Putamen (tissue), 1 donor: Measurements from ENCODE around the gene HTRA3.
"Not testable (repeated sequence)": the region's sequence is repeated elsewhere in the genome, so short reads cannot be mapped to it uniquely, and the experiment has no call there.

ENCODE experiments used
- DNase-seq: peaks from one replicate; pipeline ENCODE4 v3.0.0-alpha.2; 2016; ENCODE audit warnings: low spot score

The HTRA3 gene

DNA sequence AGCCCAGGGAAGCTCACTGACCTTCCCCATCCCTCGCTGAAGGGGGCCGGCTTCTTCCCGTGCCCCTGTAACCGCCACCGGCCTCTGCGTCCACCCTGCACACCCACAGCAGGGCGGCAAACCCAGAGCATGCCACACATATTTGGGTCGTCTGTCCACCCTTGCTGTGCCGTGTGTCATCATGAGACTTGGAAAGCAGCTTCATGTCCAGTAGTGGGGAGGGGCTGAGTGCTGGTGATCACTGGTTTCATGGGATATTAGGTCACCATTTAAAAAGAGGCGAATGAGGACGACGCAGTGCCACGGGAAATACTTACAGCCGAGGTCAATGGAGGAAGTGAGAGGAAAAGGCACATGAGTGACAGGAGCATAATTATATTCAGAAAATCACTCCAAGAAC lies 74.8 kb downstream of the HTRA3 start:
- no peak for DNase-seq

DNA sequence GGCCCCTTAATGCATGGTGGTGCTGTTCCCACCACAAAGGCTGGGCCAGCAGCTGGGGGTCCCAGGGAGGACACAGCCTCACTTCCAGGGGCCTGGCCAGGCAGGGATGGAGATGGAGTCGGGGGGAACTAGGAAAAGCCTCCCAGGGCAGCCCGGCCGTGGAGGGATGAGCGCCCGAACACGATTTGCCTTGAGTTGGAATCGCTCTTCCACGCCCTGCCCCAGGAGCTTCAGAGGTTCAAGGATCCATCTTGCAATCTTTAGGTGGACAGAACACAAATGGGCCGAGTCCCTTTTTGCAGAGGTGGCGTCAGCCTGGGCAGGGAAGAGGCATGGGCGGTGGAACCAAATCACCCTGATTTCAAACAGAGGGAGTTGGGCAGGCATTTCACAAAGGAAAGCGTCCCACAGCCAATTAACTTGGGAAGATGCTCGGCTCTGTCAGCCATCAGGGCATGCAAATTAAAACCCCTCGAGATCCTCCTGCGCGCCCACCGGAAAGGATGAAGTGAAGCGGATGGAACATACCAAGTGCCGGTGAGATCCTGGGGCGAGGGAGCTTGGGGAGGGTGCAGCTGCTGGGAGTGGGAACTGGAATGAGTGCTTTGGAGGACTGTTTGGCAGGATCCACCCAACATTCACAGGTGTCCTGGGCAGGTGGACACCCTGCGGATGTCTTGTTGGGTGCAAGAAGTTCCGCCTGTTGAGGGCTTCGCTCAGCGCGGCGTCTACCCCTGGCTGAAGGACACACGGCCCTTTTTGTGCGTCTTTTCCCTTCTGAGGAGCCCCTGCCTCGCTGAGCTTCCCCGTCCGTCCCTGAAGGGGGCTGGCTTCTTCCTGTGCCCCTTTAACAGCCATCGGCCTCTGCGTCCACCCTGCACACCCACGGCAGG lies 75.7 kb downstream of the HTRA3 start:
- DNase-seq: no peak

DNA sequence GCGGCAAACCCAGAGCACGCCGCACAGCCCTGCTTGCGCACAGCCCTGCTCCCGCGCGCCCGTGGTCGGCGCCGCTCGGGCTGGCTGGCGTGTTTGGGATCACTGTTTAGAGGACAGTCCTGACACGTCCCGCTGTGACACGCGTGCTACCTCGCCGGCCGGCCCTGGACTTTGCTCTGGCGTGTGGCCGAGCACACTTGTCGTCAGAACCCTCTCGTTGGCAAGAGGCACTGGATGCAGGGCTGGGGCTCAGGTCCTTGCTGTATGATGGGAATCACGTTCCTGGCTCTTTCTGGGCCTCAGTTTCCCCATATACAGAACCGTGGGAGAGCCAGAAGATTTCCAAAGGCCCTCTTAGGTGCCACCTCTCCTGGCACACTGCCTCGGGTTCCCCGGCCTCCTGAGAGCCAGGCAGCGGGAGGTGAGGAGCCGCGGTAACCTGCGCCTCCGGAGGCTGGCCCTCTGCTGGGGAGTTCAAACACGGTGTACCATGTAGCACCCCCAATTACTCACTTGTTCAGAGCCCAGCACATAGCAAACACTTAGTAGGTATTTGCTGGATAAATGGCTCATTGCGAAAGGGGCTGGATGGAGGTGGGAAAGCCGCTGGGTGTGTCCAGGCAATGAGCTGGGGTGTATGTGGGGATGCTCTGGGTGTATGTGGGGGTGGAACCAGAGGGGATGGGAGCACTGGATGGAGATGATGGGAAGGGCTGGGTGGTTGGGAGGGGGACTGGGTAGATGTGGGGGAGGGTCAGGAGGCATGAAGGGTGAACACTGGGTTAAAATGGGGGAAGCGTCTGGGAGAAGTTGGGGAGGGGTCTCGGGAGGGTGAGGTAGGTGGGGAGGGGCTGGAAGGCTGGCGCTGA lies 76.6 kb downstream of the HTRA3 start:
- DNase-seq: no peak

DNA sequence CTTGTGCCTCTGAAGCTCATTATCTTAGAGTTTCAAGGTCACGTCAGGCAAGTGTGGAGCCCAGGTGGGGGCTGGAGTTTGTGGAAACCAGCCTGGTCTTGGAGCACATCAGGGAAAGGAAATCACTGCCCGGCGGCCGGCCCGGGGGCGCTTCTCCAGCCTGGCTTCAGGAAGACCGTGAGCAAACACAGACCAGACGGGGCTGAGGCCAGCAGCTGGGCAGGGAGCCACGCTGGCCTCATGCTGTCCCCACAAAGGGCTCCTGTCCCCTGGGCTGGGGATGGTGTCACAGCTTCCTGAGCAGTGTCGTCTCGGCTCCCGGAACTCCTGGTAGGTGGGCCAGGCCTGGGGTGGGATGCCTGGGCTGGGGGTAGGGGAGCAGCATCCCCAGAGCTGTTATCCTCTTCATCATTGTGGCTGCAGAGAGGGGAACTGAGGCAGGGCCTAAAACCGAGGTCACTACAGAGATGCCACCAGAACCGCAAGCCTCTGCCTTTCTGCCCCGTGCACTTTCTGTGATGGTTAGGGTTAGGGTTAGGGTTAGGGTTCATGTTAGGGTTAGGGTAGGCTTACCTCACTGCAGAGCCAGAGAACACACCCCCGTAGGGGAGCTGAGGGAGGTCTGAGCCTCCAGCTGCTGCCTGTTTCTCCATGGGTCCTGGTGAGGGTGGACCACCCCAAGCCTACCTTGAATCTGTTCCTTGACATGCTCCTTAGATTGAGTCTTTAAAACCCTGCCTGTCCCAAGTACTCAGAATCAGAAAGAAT lies 77.5 kb downstream of the HTRA3 start:
- DNase-seq: peak; percentile 48

DNA sequence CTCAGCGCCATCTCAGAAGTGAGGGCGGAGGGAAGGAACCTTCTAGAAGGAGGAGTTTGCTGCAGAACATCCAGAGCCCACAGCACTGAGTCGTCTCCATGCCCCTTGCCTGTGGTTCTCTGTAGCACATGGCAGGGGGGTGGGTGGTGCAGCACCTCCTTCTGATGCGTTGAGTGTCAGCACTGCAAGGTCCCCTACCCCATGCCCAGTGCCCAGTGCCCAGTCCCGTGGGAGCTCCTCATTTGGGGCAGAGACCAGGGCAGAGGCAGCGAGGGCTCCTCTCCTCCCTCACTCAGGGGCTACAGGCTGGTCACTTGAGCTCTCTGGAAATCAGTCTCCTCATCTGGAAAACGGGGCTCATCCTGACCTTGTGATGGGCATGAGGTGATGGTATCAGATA lies 78.1 kb downstream of the HTRA3 start:
- no peak for DNase-seq

DNA sequence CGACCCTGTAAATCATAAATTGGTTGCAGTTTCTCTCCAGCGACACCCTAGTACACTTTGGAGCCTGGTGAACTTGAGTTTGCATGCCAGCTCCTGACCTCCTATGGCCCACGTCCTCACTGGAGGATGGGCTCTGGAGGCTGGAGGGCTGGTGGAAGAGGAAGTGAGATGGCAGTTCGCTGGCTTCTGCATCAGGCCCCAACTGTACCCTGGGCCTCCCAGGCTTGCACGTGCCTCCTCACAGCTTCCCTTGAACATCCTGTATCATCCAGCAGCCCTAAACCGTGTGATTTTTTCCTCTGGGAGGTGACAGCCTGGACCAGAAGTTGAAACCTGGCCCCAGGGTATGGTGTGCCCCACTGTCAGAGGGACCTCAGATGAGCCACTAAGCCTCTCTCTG lies 78.5 kb downstream of the HTRA3 start:
- no peak for DNase-seq

DNA sequence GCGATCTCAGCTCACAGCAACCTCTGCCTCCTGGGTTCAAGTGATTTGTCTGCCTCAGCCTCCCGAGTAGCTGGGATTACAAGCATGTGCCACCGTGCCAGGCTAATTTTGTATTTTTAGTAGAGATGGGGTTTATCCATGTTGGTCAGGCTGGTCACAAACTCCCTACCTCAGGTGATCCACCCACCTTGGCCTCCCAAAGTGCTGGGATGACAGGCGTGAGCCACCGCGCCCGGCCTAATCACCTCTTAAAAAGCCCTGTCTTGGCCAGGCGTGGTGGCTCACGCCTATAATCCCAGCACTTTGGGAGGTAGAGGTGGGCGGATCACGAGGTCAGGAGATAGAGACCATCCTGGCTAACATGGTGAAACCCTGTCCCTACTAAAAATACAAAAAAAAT lies 79.7 kb downstream of the HTRA3 start:
- not testable (repeated sequence) for DNase-seq

DNA sequence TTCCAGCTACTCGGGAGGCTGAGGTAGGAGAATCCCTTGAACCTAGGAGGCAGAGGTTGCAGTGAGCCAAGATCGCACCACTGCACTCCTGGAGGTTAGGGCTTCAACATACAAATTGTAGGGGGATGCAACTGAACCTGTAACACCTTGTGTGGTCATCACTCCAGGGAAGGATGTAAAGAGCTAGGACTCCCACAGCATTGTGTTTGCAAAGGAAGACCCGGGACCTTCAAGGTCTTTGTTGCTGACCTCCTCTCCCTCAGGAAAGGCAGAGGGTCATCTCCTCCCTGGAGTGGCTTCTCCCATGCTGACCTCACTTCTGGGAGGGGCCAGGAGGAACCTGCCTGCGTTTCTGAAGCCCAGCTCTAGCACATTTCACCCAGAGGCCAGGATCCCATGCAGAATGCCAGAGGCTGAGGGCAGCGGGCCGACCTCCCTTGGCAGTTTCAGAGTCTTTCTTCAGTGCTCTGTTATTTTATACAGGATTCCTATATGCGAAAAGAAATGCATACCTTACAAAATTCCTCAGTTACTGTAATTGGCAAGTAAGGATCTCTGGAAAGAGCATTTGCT lies 80.2 kb downstream of the HTRA3 start:
- DNase-seq: no peak

DNA sequence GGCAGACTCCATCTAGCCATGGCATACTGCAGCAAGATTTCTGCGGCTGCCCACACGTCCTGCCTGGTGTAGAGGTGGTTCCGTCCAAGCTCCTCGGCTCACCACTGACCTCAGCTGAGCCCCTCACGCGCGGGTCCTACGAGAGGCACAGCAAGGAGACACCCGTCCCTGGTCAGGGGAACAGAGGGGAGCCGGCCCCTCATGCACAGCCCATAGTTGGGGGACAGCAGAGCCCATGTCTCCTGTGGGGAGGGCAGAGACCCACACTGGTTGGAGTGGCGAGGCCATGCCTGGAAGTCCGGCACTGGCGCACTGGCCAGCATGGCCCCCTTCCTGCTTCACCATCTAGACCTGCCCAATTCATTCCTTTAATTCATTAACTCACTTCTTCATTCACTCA lies 80.8 kb downstream of the HTRA3 start:
- DNase-seq: no peak

DNA sequence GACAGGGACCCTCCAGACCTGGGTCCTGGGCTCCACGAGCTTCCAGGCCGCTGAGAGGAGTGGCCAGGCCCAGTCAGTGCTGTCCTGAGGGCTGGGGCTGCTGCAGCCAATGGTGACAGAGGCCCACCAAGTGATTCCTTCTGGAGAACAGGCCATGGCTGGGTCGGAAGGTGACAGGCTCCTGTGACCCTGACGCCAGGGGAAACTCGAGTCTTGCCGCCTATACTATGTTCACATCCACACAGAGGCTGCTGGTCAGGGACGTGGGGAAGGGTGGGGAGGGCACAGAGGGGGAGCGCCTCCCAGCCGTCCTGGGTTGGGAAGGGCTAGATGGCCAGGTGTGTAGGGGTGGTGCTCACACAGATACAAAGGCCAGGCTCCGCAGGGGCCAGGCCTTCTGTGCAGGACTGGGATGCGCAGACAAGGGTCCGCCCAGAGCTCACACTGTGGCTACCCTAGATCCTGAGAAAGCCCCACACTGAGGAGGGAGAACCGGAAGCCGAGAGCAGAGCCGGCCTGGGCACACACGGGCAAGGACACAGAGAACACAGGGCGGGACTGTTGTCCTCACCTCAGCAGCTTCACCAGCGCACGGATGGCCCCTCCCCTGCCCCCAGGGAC lies 81.4 kb downstream of the HTRA3 start:
- DNase-seq: no peak

DNA sequence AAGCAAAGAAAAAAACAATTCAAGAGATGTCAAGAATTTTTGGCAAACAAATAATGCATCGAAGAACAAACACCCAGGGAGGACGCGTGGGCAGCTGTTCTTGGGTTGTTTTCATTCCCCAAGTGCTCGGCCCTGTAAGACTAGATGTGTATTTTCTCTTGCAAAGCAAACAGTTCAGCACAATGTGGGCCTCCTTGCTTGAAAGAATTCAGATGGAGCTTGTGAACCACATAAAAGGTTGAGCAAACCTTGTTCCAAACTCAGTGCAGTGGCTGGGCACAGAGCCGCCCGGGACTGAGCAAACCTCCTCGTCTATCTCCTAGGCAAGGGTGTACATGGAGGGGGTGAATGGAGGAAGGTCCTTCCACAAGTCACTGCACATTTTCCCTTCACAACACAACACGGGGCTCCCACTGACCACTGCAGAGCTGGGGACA lies 82.4 kb downstream of the HTRA3 start:
- no peak for DNase-seq

DNA sequence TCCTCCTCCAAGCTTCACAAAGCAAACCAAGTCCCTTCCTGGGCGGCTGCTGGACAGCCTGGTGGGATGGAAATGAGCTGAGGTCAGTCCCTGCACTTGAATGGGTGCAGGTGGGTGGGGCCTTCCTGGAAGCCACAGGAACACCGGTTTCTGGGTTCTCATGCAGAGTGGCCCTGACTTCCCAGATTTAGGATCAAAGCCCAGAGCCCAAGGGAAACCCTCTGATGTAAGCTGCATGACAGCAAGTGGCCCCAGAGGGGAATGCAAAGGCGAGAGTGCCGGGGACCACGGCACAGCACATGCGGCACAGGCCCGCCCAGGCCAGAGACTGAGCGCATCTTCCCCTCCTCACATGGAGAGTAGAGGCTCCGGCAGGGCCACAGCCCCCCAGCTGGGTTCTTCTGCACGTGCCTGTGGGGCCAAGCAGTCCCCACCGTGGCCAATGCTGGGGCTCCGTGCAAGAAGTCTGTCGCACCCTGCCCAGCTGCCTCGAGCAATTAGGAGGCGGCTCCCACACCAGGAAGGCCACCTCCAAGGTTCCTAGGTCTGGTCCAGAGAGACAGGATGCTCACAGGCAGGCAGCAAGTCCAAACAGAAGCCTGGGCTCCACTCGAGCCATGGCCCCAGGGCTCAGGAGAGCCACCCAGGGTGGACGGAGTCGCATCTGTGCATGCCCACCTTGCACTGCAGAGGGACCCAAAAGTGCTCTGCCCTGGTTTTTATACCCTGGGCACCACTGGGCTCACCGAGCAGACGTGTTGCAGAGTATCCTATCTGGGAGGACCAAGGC lies 83.0 kb downstream of the HTRA3 start:
- DNase-seq: no peak

DNA sequence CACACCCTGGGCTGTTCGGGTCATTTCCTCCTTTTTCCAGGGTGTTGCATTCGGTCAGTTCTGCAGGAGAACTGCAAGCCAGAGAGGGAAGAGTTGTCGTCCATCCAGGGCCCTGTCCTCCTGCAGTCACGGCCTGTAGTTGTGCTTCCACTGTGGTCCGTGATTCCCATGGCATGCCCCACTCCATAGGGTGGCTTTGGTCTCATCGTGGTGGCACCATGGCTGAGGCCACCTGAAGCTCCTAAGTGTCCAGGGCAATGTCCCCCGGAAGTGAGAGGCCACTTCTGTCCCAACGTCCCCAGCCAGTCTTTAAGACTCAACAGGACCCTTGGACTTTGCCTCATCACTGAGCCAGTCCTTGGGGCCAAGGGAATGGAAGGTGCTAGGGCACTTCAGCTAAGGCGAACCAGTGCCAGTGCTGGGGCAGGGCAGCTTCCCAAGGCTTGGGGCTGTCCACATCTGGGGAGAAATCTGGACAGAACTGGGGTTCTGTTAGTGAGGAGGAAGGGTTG lies 83.7 kb downstream of the HTRA3 start:
- DNase-seq: no peak

DNA sequence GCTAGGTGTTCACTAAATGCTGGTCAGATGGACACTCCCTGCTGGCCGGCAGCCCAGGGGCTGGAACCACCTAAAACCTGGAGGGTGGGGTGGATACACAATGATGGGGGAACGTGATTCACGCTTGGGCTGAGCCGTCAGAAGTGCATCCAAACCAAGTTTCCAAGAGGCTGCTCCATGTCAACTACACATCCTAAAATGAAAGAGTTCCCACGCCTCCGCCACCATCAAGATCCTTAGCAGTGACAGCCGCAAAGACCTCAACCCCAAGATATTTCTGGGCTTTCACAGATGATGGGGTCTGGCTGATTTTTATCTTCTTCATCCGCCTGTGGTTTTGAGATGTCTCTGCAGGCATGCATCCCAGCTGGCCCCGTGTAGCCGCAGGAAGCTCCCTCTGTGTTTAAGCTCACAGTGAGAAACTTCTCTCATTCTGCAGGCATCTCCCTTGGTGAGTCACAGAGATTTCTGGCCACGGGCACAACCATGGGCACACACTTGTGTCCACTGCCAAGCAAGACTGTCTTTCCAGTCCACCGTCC lies 84.4 kb downstream of the HTRA3 start:
- no peak for DNase-seq

DNA sequence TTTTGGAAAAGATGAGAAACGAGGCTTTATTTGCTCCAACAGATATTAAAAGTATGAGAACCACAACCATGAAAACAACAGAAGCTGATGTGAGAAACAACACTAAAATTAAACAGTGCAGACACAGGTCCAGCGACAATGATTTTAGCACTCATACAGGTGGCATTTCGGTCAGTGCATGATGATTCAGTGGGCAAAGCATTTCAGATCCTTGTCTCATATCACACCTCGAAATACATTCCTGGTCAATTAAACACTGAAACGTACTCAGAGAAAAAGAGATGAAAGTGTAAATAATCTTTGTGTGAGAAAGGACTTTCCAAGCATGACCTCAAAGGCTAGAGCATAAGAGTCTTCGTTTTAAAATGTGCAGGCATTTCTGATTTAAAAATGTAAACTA lies 85.8 kb downstream of the HTRA3 start:
- DNase-seq: no peak

DNA sequence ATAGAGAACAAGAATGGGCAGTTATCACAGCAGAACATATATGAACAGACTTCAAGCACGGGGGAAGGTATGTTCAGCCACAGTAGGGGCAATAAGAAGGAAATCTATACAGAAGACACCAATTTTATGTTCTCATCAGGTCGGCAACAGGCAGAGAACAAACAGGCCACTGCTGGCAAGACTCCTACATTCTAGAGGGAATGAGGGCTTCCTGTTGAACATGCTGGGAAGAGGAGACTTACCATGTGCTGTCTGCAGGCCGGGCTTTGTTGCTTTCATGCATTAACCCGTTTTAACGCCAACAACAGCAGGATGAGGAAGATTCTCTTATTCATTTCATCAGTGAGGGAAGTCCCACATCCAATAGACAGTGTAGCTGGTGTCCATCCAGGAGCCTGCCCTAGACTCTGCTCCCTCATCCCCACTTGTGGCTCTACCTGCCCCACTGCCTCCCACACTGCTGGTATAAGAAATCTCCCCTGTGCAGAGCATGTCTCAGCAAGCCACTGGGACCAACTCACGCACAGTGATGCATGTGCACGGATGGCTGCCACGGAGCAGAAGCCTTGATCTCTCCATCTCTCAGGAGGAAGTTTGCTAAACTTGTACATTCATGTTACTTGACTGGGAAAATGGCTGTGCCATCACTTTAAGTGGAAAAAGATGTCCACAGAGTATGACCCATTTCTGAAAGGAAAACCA lies 86.5 kb downstream of the HTRA3 start:
- DNase-seq: no peak
